ENCODE data around the gene ANKH.
"Not testable (repeated sequence)": the region's sequence is repeated elsewhere in the genome, so short reads cannot be mapped to it uniquely, and the experiment has no call there.

The ANKH gene

GRCh38 chr5:14802541-14802940 is 69.0 kb downstream of the ANKH start:
- no peak for TF ChIP-seq CTCF (IDR thresholded peaks at IDR 0.05; ENCODE audit: low read depth, low read length, missing control alignments)
- no peak overlapping the region for H3K4me3 ChIP-seq (replicated peaks; ENCODE audit: low read depth, low read length)
- DNase-seq (ENCODE audit: extremely low read depth, low read depth) = no peak

DNA sequence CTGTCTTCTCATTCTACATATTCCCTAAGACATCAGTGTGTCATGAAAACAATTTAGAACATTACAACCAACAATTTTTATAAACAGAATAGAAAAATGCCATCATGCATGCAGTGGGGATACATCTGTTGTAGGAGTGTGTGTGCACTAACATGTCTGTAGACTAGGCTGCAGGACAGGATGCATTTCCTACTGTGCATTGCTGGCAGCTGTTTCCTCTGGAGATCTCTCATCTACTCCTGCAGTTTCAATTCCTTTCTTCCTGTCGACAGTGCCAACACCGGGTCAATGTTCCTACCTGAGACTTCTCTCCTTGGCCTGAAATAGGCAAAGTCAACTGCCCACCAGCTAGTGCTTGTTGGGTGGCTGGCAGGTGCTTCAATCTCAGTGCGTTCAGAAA is 69.8 kb downstream of the ANKH start:
- no peak for TF ChIP-seq CTCF (IDR thresholded peaks at IDR 0.05; ENCODE audit: low read depth, low read length, missing control alignments)
- no peak for DNase-seq (ENCODE audit: extremely low read depth, low read depth)
- H3K4me3 ChIP-seq (replicated peaks; ENCODE audit: low read depth, low read length) = no peak overlapping the region

GRCh38 chr5:14797385-14797784 is 74.2 kb downstream of the ANKH start:
- H3K4me3 ChIP-seq (replicated peaks; ENCODE audit: low read depth, low read length); DNase-seq (ENCODE audit: extremely low read depth, low read depth): not testable (repeated sequence)

GRCh38 chr5:14794583-14795230 is 76.9 kb downstream of the ANKH start:
- DNase-seq (ENCODE audit: extremely low read depth, low read depth) = no peak
- H3K4me3 ChIP-seq (replicated peaks; ENCODE audit: low read depth, low read length) = no peak overlapping the region
- TF ChIP-seq CTCF (IDR thresholded peaks at IDR 0.05; ENCODE audit: low read depth, low read length, missing control alignments) = no peak

- no peak for TF ChIP-seq CTCF (IDR thresholded peaks at IDR 0.05; ENCODE audit: low read depth, low read length, missing control alignments)
Measured at GRCh38 chr5:14793851-14794250, 77.7 kb downstream of the ANKH start.

DNA sequence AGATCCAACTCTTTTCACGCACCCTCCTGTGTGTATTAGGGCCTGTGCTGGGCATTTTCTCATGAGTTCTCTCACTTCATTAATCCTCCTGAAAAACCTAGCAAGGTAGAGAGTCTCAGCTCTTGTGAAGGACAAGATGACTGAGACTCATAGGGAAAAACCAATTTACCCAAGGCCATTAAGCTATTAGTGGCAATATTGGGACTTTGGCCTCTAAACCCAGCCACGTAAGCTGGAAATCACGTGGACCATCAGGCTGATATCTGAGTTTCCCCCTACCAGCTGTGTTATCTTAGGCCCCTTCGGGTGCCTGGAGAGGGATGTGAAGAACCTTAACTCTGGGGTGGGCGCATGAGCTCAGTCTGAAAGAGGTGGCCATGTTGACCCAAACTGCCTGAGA is 80.7 kb downstream of the ANKH start:
- no peak overlapping the region for H3K4me3 ChIP-seq (replicated peaks; ENCODE audit: low read depth, low read length)
- no peak for TF ChIP-seq CTCF (IDR thresholded peaks at IDR 0.05; ENCODE audit: low read depth, low read length, missing control alignments)
- no peak for DNase-seq (ENCODE audit: extremely low read depth, low read depth)

More at GRCh38 chr5:14793851-14794250, 77.7 kb downstream of the ANKH start:
- DNase-seq (ENCODE audit: extremely low read depth, low read depth) = no peak
- H3K4me3 ChIP-seq (replicated peaks; ENCODE audit: low read depth, low read length) = no peak overlapping the region

DNA sequence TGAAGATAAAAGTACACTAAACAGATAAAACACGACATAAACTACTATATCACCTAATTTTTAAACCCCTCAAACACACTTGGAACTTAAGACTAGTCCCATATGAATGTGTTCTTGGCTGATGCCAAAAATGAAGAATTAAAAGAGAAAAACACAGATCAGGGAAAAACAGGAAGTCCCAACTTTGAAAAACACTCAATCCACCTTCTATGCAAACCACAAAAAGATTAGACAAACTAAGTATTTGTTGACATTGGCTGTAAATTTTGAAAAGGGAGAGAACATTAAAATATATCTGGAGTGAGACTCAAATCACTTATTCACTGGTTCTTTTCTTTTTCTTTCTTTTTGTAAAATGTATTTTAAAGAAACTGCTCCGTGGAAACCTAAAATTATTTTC is 81.4 kb downstream of the ANKH start:
- DNase-seq (ENCODE audit: extremely low read depth, low read depth) = no peak
- no peak overlapping the region for H3K4me3 ChIP-seq (replicated peaks; ENCODE audit: low read depth, low read length)
- TF ChIP-seq CTCF (IDR thresholded peaks at IDR 0.05; ENCODE audit: low read depth, low read length, missing control alignments) = no peak

Measured in HFF-Myc (cell line).